Peyer's patch (tissue), 4 donors: Measurements from ENCODE around the gene DDC. TPM values are rescaled to one million over a fixed set of nuclear protein-coding genes. Genes with fewer than 3 reads are reported as not detected.
"Not testable (repeated sequence)": the region's sequence is repeated elsewhere in the genome, so short reads cannot be mapped to it uniquely, and the experiment has no call there.

Source experiments
- DNase-seq, 3 donors: peaks; one replicate each; pipeline ENCODE4 v3.0.0-alpha.2; 2017 to 2019
- H3K27ac ChIP-seq, 4 donors: fragments of 200-600 bp; sonication (generic); one replicate each; pipeline ENCODE4 v1.5.1; 2016 to 2019
- H3K27me3 ChIP-seq, 2 donors: fragments of 200-600 bp; sonication (generic); one replicate each; pipeline ENCODE4 v1.5.1; 2019
- H3K36me3 ChIP-seq, 3 donors: fragments of 200-600 bp; sonication (generic); one replicate each; pipeline ENCODE4 v1.5.1; 2016 to 2019
- H3K4me1 ChIP-seq, 4 donors: fragments of 200-600 bp; sonication (generic); one replicate each; pipeline ENCODE4 v1.5.1; 2016 to 2019
- H3K4me3 ChIP-seq, 4 donors: fragments of 200-600 bp; sonication (generic); 1 replicate in 3 of 4; 2 replicates in 1 of 4; pipeline ENCODE4 v1.5.1; 2016 to 2019; ENCODE audit warnings: mild to moderate bottlenecking in 1 of 4
- H3K9me3 ChIP-seq, 4 donors: fragments of 200-600 bp; sonication (generic); one replicate each; pipeline ENCODE4 v1.5.1; 2016 to 2019; ENCODE audit warnings: mild to moderate bottlenecking in 1 of 4
- POLR2A ChIP-seq, 2 donors: fragments of 450-650 bp; IDR thresholded peaks; one replicate each; pipeline ENCODE4 v1.5.1; 2017; ENCODE audit warnings: antibody characterized with exemption in 2 of 2, mild to moderate bottlenecking in 2 of 2, moderate library complexity in 2 of 2
- total RNA-seq, 4 donors: library from RNA; depleted of rRNA; stranded (reverse); fragments of >200 nt; gene quantifications; one replicate each; pipeline ENCODE4 v1.1.0, GENCODE V29; 2016
- TF ChIP-seq, protein P1 (sequence below), 6 experiments: fragments of 450-650 bp in 4 of 6; fragments of 200-600 bp in 2 of 6; sonication (generic) in 1 of 6; IDR thresholded peaks; one replicate each; pipeline ENCODE4 v1.5.1; 2017 to 2019; ENCODE audit warnings: antibody characterized with exemption in 6 of 6, mild to moderate bottlenecking in 3 of 6, moderate library complexity in 1 of 6

DDC gene
- total RNA-seq, 4 donors from 2014 or later: 56.9 to 314 (median 200) TPM

GRCh38 chr7:50552921-50553320, 12.3 kb downstream of the DDC start:
- Histone ChIP-seq H3K4me1 (peaks cover 0 to 33% (median 0%) of the 10 kb centered on the region in 4 donors), H3K36me3 (no peaks in the 10 kb centered on the region), H3K9me3 (no peaks in the 10 kb centered on the region), H3K4me3 (no peak overlapping the region), H3K27me3 (no peaks in the 10 kb centered on the region), H3K27ac (no peak overlapping the region)
- TF ChIP-seq, protein P1, sequence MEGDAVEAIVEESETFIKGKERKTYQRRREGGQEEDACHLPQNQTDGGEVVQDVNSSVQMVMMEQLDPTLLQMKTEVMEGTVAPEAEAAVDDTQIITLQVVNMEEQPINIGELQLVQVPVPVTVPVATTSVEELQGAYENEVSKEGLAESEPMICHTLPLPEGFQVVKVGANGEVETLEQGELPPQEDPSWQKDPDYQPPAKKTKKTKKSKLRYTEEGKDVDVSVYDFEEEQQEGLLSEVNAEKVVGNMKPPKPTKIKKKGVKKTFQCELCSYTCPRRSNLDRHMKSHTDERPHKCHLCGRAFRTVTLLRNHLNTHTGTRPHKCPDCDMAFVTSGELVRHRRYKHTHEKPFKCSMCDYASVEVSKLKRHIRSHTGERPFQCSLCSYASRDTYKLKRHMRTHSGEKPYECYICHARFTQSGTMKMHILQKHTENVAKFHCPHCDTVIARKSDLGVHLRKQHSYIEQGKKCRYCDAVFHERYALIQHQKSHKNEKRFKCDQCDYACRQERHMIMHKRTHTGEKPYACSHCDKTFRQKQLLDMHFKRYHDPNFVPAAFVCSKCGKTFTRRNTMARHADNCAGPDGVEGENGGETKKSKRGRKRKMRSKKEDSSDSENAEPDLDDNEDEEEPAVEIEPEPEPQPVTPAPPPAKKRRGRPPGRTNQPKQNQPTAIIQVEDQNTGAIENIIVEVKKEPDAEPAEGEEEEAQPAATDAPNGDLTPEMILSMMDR (IDR thresholded peaks at IDR 0.05): no peak
- no peak for TF ChIP-seq POLR2A (IDR thresholded peaks at IDR 0.05)
- peak in 1 of 3 donors; percentile 46 for DNase-seq

DNA sequence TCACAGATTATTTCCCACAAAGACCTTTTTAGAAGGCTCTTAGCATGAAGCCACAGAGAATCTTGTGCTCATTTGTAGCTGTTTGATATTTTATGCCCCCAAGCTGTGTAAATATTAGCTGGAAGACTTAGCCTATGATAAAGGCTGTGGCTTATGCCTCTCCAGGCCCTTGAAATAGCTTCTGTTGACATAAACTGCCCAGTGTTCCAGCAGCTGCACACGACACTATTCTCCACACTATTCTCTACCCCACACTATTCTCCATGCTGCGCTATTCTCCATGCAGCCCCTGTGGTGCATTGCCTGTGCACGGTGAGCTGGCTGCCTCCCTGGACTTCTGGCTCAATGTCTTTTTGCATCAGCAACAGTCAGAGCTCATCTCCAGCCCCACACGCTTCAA, 13.1 kb downstream of the DDC start:
- no peak overlapping the region for H3K27ac ChIP-seq
- peak in 1 of 3 donors; percentile 25 for DNase-seq
- H3K4me3 ChIP-seq: no peak overlapping the region
- H3K27me3 ChIP-seq: no peaks in the 10 kb centered on the region
- H3K4me1 ChIP-seq: peaks cover 0 to 27% (median 0%) of the 10 kb centered on the region in 4 donors
- no peaks in the 10 kb centered on the region for H3K36me3 ChIP-seq
- TF ChIP-seq, protein P1 (IDR thresholded peaks at IDR 0.05): no peak
- no peak for TF ChIP-seq POLR2A (IDR thresholded peaks at IDR 0.05)
- no peaks in the 10 kb centered on the region for H3K9me3 ChIP-seq

- not testable (repeated sequence) for H3K27ac ChIP-seq, H3K4me1 ChIP-seq, H3K4me3 ChIP-seq, H3K27me3 ChIP-seq, DNase-seq, H3K9me3 ChIP-seq
- peaks cover 0 to 13% (median 0%) of the 10 kb centered on the region in 3 donors for H3K36me3 ChIP-seq
Measured at GRCh38 chr7:50545613-50546012, 19.6 kb downstream of the DDC start.

GRCh38 chr7:50544992-50545391, 20.2 kb downstream of the DDC start:
- TF ChIP-seq, protein P1 (IDR thresholded peaks at IDR 0.05): no peak
- TF ChIP-seq POLR2A (IDR thresholded peaks at IDR 0.05): no peak
- H3K9me3 ChIP-seq: no peaks in the 10 kb centered on the region
- H3K27ac ChIP-seq: no peak overlapping the region
- H3K27me3 ChIP-seq: no peaks in the 10 kb centered on the region
- no peak for DNase-seq
- no peak overlapping the region for H3K4me3 ChIP-seq
- no peaks in the 10 kb centered on the region for H3K4me1 ChIP-seq
- peaks cover 0 to 14% (median 0%) of the 10 kb centered on the region in 3 donors for H3K36me3 ChIP-seq

DNA sequence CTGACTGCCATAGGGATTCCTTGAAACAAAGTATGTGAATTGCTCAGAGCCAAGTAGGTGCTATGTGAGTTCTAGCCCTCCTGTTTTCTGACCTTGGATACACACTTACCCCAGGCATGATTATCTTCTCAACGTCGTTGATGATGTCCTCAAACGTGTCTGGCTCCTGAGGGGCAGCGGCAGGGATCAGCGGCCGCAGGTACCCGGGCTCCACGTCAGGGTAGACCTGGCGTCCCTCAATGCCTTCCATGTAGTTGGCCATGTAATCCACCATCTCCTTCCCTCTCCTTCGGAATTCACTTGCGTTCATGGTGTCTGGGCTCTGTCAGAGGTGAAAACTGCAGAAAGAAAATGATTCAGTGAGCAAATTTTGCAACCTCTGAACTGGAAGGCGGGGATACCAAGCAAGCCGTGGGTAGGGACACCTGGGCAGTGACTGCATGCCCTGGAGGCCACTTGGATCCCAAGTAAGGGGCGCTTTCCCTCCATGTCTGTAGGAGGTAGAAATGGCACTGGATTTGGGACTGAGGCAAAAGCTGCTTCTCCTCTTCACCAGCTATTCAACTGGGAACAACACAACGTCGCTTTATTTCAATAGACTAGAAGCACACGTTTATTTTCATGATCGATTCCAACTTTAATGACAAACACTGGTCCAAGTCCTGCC, 21.3 kb downstream of the DDC start:
- no peak for DNase-seq
- Histone ChIP-seq H3K9me3 (no peaks in the 10 kb centered on the region), H3K27ac (no peak overlapping the region), H3K4me1 (no peaks in the 10 kb centered on the region), H3K4me3 (no peak overlapping the region), H3K36me3 (peaks cover 0 to 24% (median 0%) of the 10 kb centered on the region in 3 donors), H3K27me3 (no peaks in the 10 kb centered on the region)
- TF ChIP-seq, protein P1 (IDR thresholded peaks at IDR 0.05): no peak
- TF ChIP-seq POLR2A (IDR thresholded peaks at IDR 0.05): no peak

GRCh38 chr7:50542132-50542531, 23.1 kb downstream of the DDC start:
- H3K36me3 ChIP-seq: peaks cover 0 to 33% (median 0%) of the 10 kb centered on the region in 3 donors
- H3K9me3 ChIP-seq: no peaks in the 10 kb centered on the region
- DNase-seq: no peak

More at GRCh38 chr7:50542132-50542531, 23.1 kb downstream of the DDC start:
- Histone ChIP-seq H3K27me3 (no peaks in the 10 kb centered on the region), H3K4me3 (no peak overlapping the region), H3K27ac (no peak overlapping the region), H3K4me1 (no peaks in the 10 kb centered on the region)
- TF ChIP-seq, protein P1 (IDR thresholded peaks at IDR 0.05): no peak
- no peak for TF ChIP-seq POLR2A (IDR thresholded peaks at IDR 0.05)
